IMR-90 (cell line): ENCODE results near the gene GALNT14. TPM values are rescaled to one million over a fixed set of nuclear protein-coding genes. Genes with fewer than 3 reads are reported as not detected.

Experiments
- ATAC-seq: fragments of 200-7000 bp; cut with Tn5 transposase; 2 replicates; pipeline ENCODE4 v1.9.1; 2020; ENCODE audit warnings: low read depth, mild to moderate bottlenecking, moderate library complexity
- BruUV-seq: library from RNA; stranded (reverse); fragments of 400-500 nt; replicated peaks from 2 replicates; lab custom pipeline; 2021; lab: Mats Ljungman, UMichigan
- CTCF ChIA-PET: fragments of 300-600 bp; formaldehyde crosslinking; extraction: SDS; loops from one replicate; lab custom pipeline; 2021; ENCODE audit warnings: antibody characterized with exemption; lab: Yijun Ruan, JAX
- POLR2A ChIA-PET: fragments of 300-600 bp; sonication (Branson Sonifier 250); formaldehyde crosslinking; loops from one replicate; lab custom pipeline; 2022; ENCODE audit warnings: antibody characterized with exemption; ENCODE audit not compliant: unreplicated experiment; lab: Charles Lee
- DNase-seq: peaks from one replicate; pipeline ENCODE4 v3.0.0; 2013
- H2AFZ ChIP-seq: replicated peaks from 2 replicates; pipeline ENCODE3; 2013; ENCODE audit warnings: low read length, mild to moderate bottlenecking; ENCODE audit not compliant: poor library complexity
- H2AK5ac ChIP-seq: 2 replicates; pipeline ENCODE4 v1.6.1; 2013; ENCODE audit warnings: low read depth, low read length, inconsistent platforms
- H2AK9ac ChIP-seq: replicated peaks from 2 replicates; pipeline ENCODE3; 2013; ENCODE audit warnings: mild to moderate bottlenecking, low read depth, low read length, moderate library complexity; ENCODE audit not compliant: poor library complexity
- H2BK120ac ChIP-seq: 2 replicates; pipeline ENCODE4 v1.6.1; 2013; ENCODE audit warnings: low read depth, low read length, inconsistent platforms
- H2BK15ac ChIP-seq: 3 replicates; pipeline ENCODE4 v1.6.1; 2013; ENCODE audit warnings: low read depth, low read length, inconsistent platforms
- H2BK20ac ChIP-seq: 2 replicates; pipeline ENCODE4 v1.6.1; 2013; ENCODE audit warnings: low read depth, mild to moderate bottlenecking, inconsistent platforms, low read length, moderate library complexity
- H2BK5ac ChIP-seq: 2 replicates; pipeline ENCODE4 v1.6.1; 2013; ENCODE audit warnings: mild to moderate bottlenecking, low read depth, low read length, inconsistent platforms; ENCODE audit not compliant: poor library complexity, severe bottlenecking
- H3K14ac ChIP-seq: replicated peaks from 2 replicates; pipeline ENCODE4 v1.6.1; 2013; ENCODE audit warnings: low read depth, low read length, inconsistent platforms
- H3K18ac ChIP-seq: 2 replicates; pipeline ENCODE4 v1.6.1; 2013; ENCODE audit warnings: low read depth, low read length, control low read depth
- H3K23ac ChIP-seq: 2 replicates; pipeline ENCODE4 v1.6.1; 2013; ENCODE audit warnings: low read depth, low read length, inconsistent platforms
- H3K27ac ChIP-seq: 2 replicates; pipeline ENCODE4 v1.5.1; 2013; ENCODE audit warnings: mild to moderate bottlenecking, control low read depth, low read length; ENCODE audit not compliant: insufficient read depth
- H3K27me3 ChIP-seq: 2 replicates; pipeline ENCODE4 v1.6.1; 2013; ENCODE audit warnings: low read length; ENCODE audit not compliant: control insufficient read depth, insufficient read depth
- H3K36me3 ChIP-seq: 2 replicates; pipeline ENCODE4 v1.6.1; 2013; ENCODE audit warnings: low read length, mixed read lengths; ENCODE audit not compliant: control insufficient read depth, insufficient read depth
- H3K4ac ChIP-seq: 2 replicates; pipeline ENCODE4 v1.6.1; 2013; ENCODE audit warnings: low read depth, low read length, inconsistent platforms
- H3K4me1 ChIP-seq: 2 replicates; pipeline ENCODE4 v1.6.1; 2013; ENCODE audit warnings: low read length, mixed read lengths; ENCODE audit not compliant: control insufficient read depth, insufficient read depth
- H3K4me2 ChIP-seq: 2 replicates; pipeline ENCODE4 v1.6.1; 2013; ENCODE audit warnings: low read depth, mild to moderate bottlenecking, control low read depth, low read length, moderate library complexity
- H3K4me3 ChIP-seq: 2 replicates; pipeline ENCODE4 v1.5.1; 2013; ENCODE audit warnings: low read depth, mild to moderate bottlenecking, control low read depth, low read length, moderate library complexity; ENCODE audit not compliant: insufficient read depth
- H3K56ac ChIP-seq: 2 replicates; pipeline ENCODE4 v1.6.1; 2013; ENCODE audit warnings: low read length, inconsistent platforms; ENCODE audit not compliant: insufficient read depth; ENCODE audit errors: extremely low read depth
- H3K79me1 ChIP-seq, 2 experiments: 2 replicates each; pipeline ENCODE4 v1.6.1; 2013; ENCODE audit warnings: low read length in 2 of 2, inconsistent platforms in 1 of 2, low read depth in 1 of 2
- H3K9ac ChIP-seq: 2 replicates; pipeline ENCODE4 v1.6.1; 2013; ENCODE audit warnings: low read depth, low read length, control low read depth
- H3K9me1 ChIP-seq: 2 replicates; pipeline ENCODE4 v1.6.1; 2013; ENCODE audit warnings: low read length, inconsistent platforms; ENCODE audit not compliant: insufficient read depth
- H3K9me3 ChIP-seq: 2 replicates; pipeline ENCODE4 v1.6.1; 2013; ENCODE audit warnings: low read length; ENCODE audit not compliant: control insufficient read depth, insufficient read depth
- H4K20me1 ChIP-seq: 2 replicates; pipeline ENCODE4 v1.6.1; 2013; ENCODE audit warnings: low read length, inconsistent platforms; ENCODE audit not compliant: insufficient read depth
- H4K5ac ChIP-seq: 2 replicates; pipeline ENCODE4 v1.6.1; 2013; ENCODE audit warnings: mild to moderate bottlenecking, low read depth, low read length, control low read depth
- H4K8ac ChIP-seq, 2 experiments: 2 replicates each; pipeline ENCODE4 v1.6.1; 2013; ENCODE audit warnings: low read depth in 2 of 2, low read length in 2 of 2, control low read depth in 1 of 2, inconsistent platforms in 1 of 2
- H4K91ac ChIP-seq: 2 replicates; pipeline ENCODE4 v1.6.1; 2013; ENCODE audit warnings: low read depth, low read length, inconsistent platforms; ENCODE audit not compliant: insufficient read depth
- FOS ChIP-seq: fragments of 150-350 bp; IDR thresholded peaks from 2 replicates; pipeline ENCODE4 v1.6.1; 2016; ENCODE audit warnings: low read depth, low read length
- RCOR1 ChIP-seq: IDR thresholded peaks from 2 replicates; pipeline ENCODE4 v1.6.1; 2012; ENCODE audit warnings: mild to moderate bottlenecking, low read length, improper control_type of control experiment; ENCODE audit not compliant: insufficient replicate concordance
- SMC3 ChIP-seq: fragments of 150-350 bp; IDR thresholded peaks from 2 replicates; pipeline ENCODE4 v1.6.1; 2016; ENCODE audit warnings: low read depth, mild to moderate bottlenecking, antibody characterized with exemption, low read length, moderate library complexity
- USF2 ChIP-seq: fragments of 150-350 bp; IDR thresholded peaks from 2 replicates; pipeline ENCODE4 v1.6.1; 2017; ENCODE audit warnings: mild to moderate bottlenecking, antibody characterized with exemption, low read length, low read depth
- WGBS, 2 experiments: methylation state at CpG; one replicate each; pipeline versions ENCODE4 v1.1.5 to v1.1.7; 2013; ENCODE audit warnings: missing lambda C conversion rate in 2 of 2; ENCODE audit not compliant: insufficient read length in 1 of 2; ENCODE audit errors: extremely low coverage in 2 of 2; 5-methylcytosine and 5-hydroxymethylcytosine counted together
- dilution Hi-C: fragments of 300-500 bp; cut with HindIII; formaldehyde crosslinking; loops from one replicate; pipeline ENCODE4 v1.14.3; 2018; ENCODE audit warnings: low sequenced_read_pairs; ENCODE audit not compliant: unreplicated experiment
- in situ Hi-C: fragments of 300-500 bp; cut with MboI; formaldehyde crosslinking; loops from 3 replicates; pipeline ENCODE4 v1.14.3; 2019; ENCODE audit warnings: low sequenced_read_pairs, inconsistent platforms, mixed read lengths
- intact Hi-C: fragments of 100-400 bp; cut with micrococcal nuclease; formaldehyde crosslinking; loops from 2 replicates; pipeline ENCODE4 v1.10.0; 2022
- polyA plus RNA-seq, 3 experiments: library from polyadenylated mRNA; depleted of rRNA; stranded (reverse); fragments of >200 nt; gene quantifications; 2 replicates each; pipeline ENCODE4 v1.2.3, GENCODE V29; 2012; ENCODE audit warnings: low replicate concordance in 1 of 3
- total RNA-seq: library from RNA; depleted of rRNA; stranded (reverse); fragments of >200 nt; gene quantifications from 2 replicates; pipeline ENCODE4 v1.2.3, GENCODE V29; 2012

GALNT14 gene
- total and polyA plus RNA-seq, 2 of the 4 experiments (the other 2 are of a cell fraction), result 0.15 to 0.18 TPM

GRCh38 chr2:30998672-30999071 lies 139.6 kb downstream of the GALNT14 start:
- no peak overlapping the region for H3K27ac ChIP-seq
- H3K18ac ChIP-seq, result no peak overlapping the region
- TF ChIP-seq USF2, result no peak
- TF ChIP-seq RCOR1, result no peak
- TF ChIP-seq SMC3, result no peak
- no peak for TF ChIP-seq FOS
- no peaks in the 10 kb centered on the region for H4K20me1 ChIP-seq
- H4K5ac ChIP-seq, result no peak overlapping the region
- H2BK20ac ChIP-seq, result no peak overlapping the region
- H2AFZ ChIP-seq, result no peak overlapping the region
- no peak overlapping the region for H3K4me2 ChIP-seq
- no peaks in the 10 kb centered on the region for H3K4me1 ChIP-seq
- 13% methylated on average over 2 of the region's 3 CpGs; no CpG with 5 or more reads in 1 of the 2 experiments for WGBS, 2 experiments
- no peak overlapping the region for H2AK9ac ChIP-seq
- no peak overlapping the region for H2AK5ac ChIP-seq
- H3K9ac ChIP-seq, result no peak overlapping the region
- no peak overlapping the region for H3K23ac ChIP-seq
- intact Hi-C loops (no loop called here), in situ Hi-C loops (no loop called here), dilution Hi-C loops (no loop called here)
- no peak for ATAC-seq
- H2BK5ac ChIP-seq, result no peak overlapping the region
- ChIA-PET CTCF (no interaction called here), POLR2A (no interaction called here)
- no peaks in the 10 kb centered on the region for H3K79me1 ChIP-seq
- no peak overlapping the region for H4K8ac ChIP-seq
- DNase-seq, result no peak
- no peak overlapping the region for H4K91ac ChIP-seq
- H2BK120ac ChIP-seq, result no peak overlapping the region
- H3K27me3 ChIP-seq, result no peaks in the 10 kb centered on the region; the same call in 1 of the 2 replicates
- BruUV-seq, result no TSS peak
- no peak overlapping the region for H2BK15ac ChIP-seq
- no peaks in the 10 kb centered on the region for H3K9me3 ChIP-seq
- H3K4ac ChIP-seq, result no peak overlapping the region
- H3K14ac ChIP-seq, result no peak overlapping the region
- no peak overlapping the region for H3K56ac ChIP-seq
- no peak overlapping the region for H3K4me3 ChIP-seq
- H3K9me1 ChIP-seq, result no peaks in the 10 kb centered on the region
- H3K36me3 ChIP-seq, result no peaks in the 10 kb centered on the region
